Erythroblast (primary cell): Measurements from ENCODE around the gene NXN.
"Not testable (repeated sequence)": the region's sequence is repeated elsewhere in the genome, so short reads cannot be mapped to it uniquely, and the experiment has no call there.

ENCODE experiments used
- GATA1 ChIP-seq: IDR thresholded peaks from 2 replicates; pipeline ENCODE4 v1.6.1; 2011; ENCODE audit warnings: low read depth, mild to moderate bottlenecking, control low read depth, low read length, moderate library complexity
- POLR2A ChIP-seq: IDR thresholded peaks from 2 replicates; pipeline ENCODE4 v1.6.1; 2011; ENCODE audit warnings: mild to moderate bottlenecking, low read length

GRCh38 chr17:852850-853249 is 126.7 kb downstream of the NXN start:
- TF ChIP-seq POLR2A, GATA1: not testable (repeated sequence)
